Neural cell (in vitro differentiated cells): ENCODE results near the gene PLAAT4. TPM values are rescaled to one million over a fixed set of nuclear protein-coding genes. Genes with fewer than 3 reads are reported as not detected.
"Not testable (repeated sequence)": the region's sequence is repeated elsewhere in the genome, so short reads cannot be mapped to it uniquely, and the experiment has no call there.

Experiments
- H2AFZ ChIP-seq: fragments of 200-600, 300-800 bp; sonication (generic), shearing (Covaris generic); 2 replicates; pipeline ENCODE4 v1.6.0; 2014; ENCODE audit warnings: low read depth, mild to moderate bottlenecking, antibody characterized with exemption, low read length, moderate library complexity
- H3F3A ChIP-seq: fragments of 200-600 bp; shearing (Covaris generic); 2 replicates; pipeline ENCODE4 v1.6.1; 2016; ENCODE audit warnings: mild to moderate bottlenecking, moderate library complexity, mixed read lengths, antibody characterized with exemption, low read length; ENCODE audit not compliant: insufficient read depth, poor library complexity, severe bottlenecking
- H3K27ac ChIP-seq: fragments of 200-600, 300-800 bp; sonication (generic), shearing (Covaris generic); 2 replicates; pipeline ENCODE4 v1.5.1; 2014; ENCODE audit warnings: mild to moderate bottlenecking, low read length, moderate library complexity
- H3K27me3 ChIP-seq: fragments of 300-800, 200-600 bp; sonication (generic), shearing (Covaris generic); 2 replicates; pipeline ENCODE4 v1.6.0; 2014; ENCODE audit warnings: mild to moderate bottlenecking, low read depth, low read length, moderate library complexity; ENCODE audit not compliant: insufficient read depth
- H3K36me3 ChIP-seq: fragments of 300-800, 200-600 bp; sonication (generic), shearing (Covaris generic); 2 replicates; pipeline ENCODE4 v1.5.1; 2014; ENCODE audit warnings: mild to moderate bottlenecking, antibody characterized with exemption, low read length, moderate library complexity; ENCODE audit not compliant: insufficient read depth
- H3K4me2 ChIP-seq: fragments of 300-800, 200-600 bp; sonication (generic), shearing (Covaris generic); 2 replicates; pipeline ENCODE4 v1.6.0; 2014; ENCODE audit warnings: mild to moderate bottlenecking, low read length
- H3K4me3 ChIP-seq: fragments of 300-800, 200-600 bp; sonication (generic), shearing (Covaris generic); 2 replicates; pipeline ENCODE4 v1.5.1; 2014; ENCODE audit warnings: mild to moderate bottlenecking, low read length, moderate library complexity
- H3K79me2 ChIP-seq: fragments of 200-600 bp; shearing (Covaris generic); replicated peaks from 2 replicates; pipeline ENCODE4 v1.6.0; 2014; ENCODE audit warnings: mild to moderate bottlenecking, low read length, moderate library complexity; ENCODE audit not compliant: insufficient read depth
- H3K9ac ChIP-seq: fragments of 300-800, 200-600 bp; sonication (generic), shearing (Covaris generic); 2 replicates; pipeline ENCODE4 v1.6.1; 2016; ENCODE audit warnings: mild to moderate bottlenecking, low read length, mixed read lengths
- H3K9me2 ChIP-seq: fragments of 200-600 bp; shearing (Covaris generic); 2 replicates; pipeline ENCODE4 v1.6.1; 2016; ENCODE audit warnings: mild to moderate bottlenecking, low read length, mixed read lengths; ENCODE audit not compliant: insufficient read depth
- H3K9me3 ChIP-seq: fragments of 200-600, 300-800 bp; sonication (generic), shearing (Covaris generic); 2 replicates; pipeline ENCODE4 v1.6.1; 2016; ENCODE audit warnings: mild to moderate bottlenecking, mixed run types, low read length, moderate library complexity, mixed read lengths
- H4K20me1 ChIP-seq: fragments of 200-600 bp; shearing (Covaris generic); 2 replicates; pipeline ENCODE4 v1.6.1; 2016; ENCODE audit warnings: mild to moderate bottlenecking, mixed run types; ENCODE audit not compliant: insufficient read depth
- EP300 ChIP-seq: fragments of 450-650 bp; conservative IDR thresholded peaks from 2 replicates; pipeline ENCODE4 v1.6.1; 2014; ENCODE audit warnings: antibody characterized with exemption, mild to moderate bottlenecking, moderate library complexity; ENCODE audit not compliant: poor library complexity, severe bottlenecking
- EZH2 ChIP-seq: fragments of 200-600, 300-800 bp; shearing (Covaris generic), sonication (generic); IDR thresholded peaks from 2 replicates; pipeline ENCODE4 v1.6.1; 2014; ENCODE audit warnings: antibody characterized with exemption, low read length, borderline replicate concordance, mild to moderate bottlenecking; ENCODE audit not compliant: insufficient read depth, poor library complexity, severe bottlenecking
- MXI1 ChIP-seq: fragments of 450-650 bp; conservative IDR thresholded peaks from 2 replicates; pipeline ENCODE4 v1.6.1; 2014; ENCODE audit warnings: antibody characterized with exemption, mild to moderate bottlenecking; ENCODE audit not compliant: poor library complexity, severe bottlenecking
- POLR2AphosphoS5 ChIP-seq: IDR thresholded peaks from 2 replicates; pipeline ENCODE4 v1.6.1; 2012
- RAD21 ChIP-seq: fragments of 450-650 bp; conservative IDR thresholded peaks from 2 replicates; pipeline ENCODE4 v1.6.1; 2014; ENCODE audit warnings: antibody characterized with exemption, mild to moderate bottlenecking, moderate library complexity
- SMC3 ChIP-seq: fragments of 450-650 bp; conservative IDR thresholded peaks from 2 replicates; pipeline ENCODE4 v1.6.1; 2014; ENCODE audit warnings: antibody characterized with exemption, mild to moderate bottlenecking, moderate library complexity; ENCODE audit not compliant: poor library complexity
- TAF1 ChIP-seq: IDR thresholded peaks from 2 replicates; pipeline ENCODE4 v1.6.1; 2012; ENCODE audit warnings: low read depth
- polyA plus RNA-seq: library from polyadenylated mRNA; depleted of rRNA; stranded (reverse); fragments of >200 nt; gene quantifications from 2 replicates; pipeline ENCODE4 v1.2.3, GENCODE V29; 2014
- TF ChIP-seq, protein P1 (sequence below): IDR thresholded peaks from 2 replicates; pipeline ENCODE4 v1.6.1; 2012; ENCODE audit warnings: borderline replicate concordance
- TF ChIP-seq, protein P2 (sequence below): fragments of 450-650 bp; IDR thresholded peaks from 2 replicates; pipeline ENCODE4 v1.5.1; 2014; ENCODE audit warnings: antibody characterized with exemption, mild to moderate bottlenecking, moderate library complexity; ENCODE audit not compliant: poor library complexity, severe bottlenecking

PLAAT4 gene
- polyA plus RNA-seq, 1 donor from 2014 or later, result not detected

DNA sequence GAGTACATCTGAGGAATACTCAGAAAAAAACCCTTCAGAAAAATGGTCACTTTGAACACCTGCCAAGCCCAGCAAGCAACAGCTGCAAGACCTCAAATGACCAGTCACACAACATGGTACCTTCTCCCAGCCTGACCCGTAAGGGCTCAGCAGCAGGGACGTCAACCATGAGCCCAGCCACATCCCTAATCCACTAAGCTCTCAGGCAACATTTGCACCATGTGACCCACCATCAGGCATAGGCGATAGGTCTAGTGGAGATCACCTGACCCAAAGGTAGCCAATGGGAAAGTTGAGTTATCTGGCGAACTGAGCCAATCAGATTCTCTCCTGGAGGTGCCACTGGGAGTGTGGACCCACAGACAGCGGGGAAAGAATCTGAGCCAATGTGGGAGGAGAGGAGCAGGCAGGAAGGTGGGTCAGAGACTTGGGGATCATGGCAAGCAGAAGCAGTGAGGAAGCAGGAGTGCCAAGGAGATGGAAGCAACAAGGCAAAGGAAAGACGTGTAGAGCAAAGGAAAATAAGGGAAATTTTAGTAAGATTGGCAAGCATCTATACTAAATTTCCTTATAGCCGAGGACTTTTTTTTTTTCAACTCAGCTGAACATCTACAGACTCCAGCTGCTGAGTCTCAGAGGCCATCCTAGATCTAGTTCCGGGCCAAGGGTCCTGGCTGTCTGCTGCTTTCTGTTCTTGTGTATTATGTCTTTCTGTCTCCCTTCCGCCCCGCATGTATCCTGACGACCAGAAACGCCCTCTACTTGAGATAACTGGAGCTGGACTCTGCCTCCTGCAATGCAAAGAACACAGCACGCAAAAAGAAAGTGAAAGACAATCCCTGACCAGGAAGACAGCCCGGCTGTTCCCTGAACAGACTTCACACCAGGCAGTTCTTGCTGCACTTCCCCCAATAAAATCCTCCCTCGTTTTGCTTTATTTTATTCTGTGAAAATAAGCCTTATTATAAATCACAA, 37.6 kb downstream of the PLAAT4 start:
- Histone ChIP-seq H3K9ac (no peak overlapping the region), H3K4me2 (no peak overlapping the region), H3K27ac (no peak overlapping the region), H3F3A (no peaks in the 10 kb centered on the region), H4K20me1 (no peaks in the 10 kb centered on the region), H3K36me3 (no peaks in the 10 kb centered on the region), H2AFZ (no peak overlapping the region), H3K9me3 (no peaks in the 10 kb centered on the region), H3K79me2 (no peaks in the 10 kb centered on the region), H3K27me3 (no peaks in the 10 kb centered on the region), H3K4me3 (no peak overlapping the region), H3K9me2 (no peaks in the 10 kb centered on the region)
- TF ChIP-seq POLR2AphosphoS5, result no peak
- TF ChIP-seq TAF1, result no peak
- TF ChIP-seq, protein P1, sequence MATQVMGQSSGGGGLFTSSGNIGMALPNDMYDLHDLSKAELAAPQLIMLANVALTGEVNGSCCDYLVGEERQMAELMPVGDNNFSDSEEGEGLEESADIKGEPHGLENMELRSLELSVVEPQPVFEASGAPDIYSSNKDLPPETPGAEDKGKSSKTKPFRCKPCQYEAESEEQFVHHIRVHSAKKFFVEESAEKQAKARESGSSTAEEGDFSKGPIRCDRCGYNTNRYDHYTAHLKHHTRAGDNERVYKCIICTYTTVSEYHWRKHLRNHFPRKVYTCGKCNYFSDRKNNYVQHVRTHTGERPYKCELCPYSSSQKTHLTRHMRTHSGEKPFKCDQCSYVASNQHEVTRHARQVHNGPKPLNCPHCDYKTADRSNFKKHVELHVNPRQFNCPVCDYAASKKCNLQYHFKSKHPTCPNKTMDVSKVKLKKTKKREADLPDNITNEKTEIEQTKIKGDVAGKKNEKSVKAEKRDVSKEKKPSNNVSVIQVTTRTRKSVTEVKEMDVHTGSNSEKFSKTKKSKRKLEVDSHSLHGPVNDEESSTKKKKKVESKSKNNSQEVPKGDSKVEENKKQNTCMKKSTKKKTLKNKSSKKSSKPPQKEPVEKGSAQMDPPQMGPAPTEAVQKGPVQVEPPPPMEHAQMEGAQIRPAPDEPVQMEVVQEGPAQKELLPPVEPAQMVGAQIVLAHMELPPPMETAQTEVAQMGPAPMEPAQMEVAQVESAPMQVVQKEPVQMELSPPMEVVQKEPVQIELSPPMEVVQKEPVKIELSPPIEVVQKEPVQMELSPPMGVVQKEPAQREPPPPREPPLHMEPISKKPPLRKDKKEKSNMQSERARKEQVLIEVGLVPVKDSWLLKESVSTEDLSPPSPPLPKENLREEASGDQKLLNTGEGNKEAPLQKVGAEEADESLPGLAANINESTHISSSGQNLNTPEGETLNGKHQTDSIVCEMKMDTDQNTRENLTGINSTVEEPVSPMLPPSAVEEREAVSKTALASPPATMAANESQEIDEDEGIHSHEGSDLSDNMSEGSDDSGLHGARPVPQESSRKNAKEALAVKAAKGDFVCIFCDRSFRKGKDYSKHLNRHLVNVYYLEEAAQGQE, result no peak
- no peak for TF ChIP-seq SMC3
- no peak for TF ChIP-seq MXI1
- no peak for TF ChIP-seq RAD21
- TF ChIP-seq, protein P2, sequence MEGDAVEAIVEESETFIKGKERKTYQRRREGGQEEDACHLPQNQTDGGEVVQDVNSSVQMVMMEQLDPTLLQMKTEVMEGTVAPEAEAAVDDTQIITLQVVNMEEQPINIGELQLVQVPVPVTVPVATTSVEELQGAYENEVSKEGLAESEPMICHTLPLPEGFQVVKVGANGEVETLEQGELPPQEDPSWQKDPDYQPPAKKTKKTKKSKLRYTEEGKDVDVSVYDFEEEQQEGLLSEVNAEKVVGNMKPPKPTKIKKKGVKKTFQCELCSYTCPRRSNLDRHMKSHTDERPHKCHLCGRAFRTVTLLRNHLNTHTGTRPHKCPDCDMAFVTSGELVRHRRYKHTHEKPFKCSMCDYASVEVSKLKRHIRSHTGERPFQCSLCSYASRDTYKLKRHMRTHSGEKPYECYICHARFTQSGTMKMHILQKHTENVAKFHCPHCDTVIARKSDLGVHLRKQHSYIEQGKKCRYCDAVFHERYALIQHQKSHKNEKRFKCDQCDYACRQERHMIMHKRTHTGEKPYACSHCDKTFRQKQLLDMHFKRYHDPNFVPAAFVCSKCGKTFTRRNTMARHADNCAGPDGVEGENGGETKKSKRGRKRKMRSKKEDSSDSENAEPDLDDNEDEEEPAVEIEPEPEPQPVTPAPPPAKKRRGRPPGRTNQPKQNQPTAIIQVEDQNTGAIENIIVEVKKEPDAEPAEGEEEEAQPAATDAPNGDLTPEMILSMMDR, result no peak
- TF ChIP-seq EZH2, result no peak
- TF ChIP-seq EP300, result no peak

DNA sequence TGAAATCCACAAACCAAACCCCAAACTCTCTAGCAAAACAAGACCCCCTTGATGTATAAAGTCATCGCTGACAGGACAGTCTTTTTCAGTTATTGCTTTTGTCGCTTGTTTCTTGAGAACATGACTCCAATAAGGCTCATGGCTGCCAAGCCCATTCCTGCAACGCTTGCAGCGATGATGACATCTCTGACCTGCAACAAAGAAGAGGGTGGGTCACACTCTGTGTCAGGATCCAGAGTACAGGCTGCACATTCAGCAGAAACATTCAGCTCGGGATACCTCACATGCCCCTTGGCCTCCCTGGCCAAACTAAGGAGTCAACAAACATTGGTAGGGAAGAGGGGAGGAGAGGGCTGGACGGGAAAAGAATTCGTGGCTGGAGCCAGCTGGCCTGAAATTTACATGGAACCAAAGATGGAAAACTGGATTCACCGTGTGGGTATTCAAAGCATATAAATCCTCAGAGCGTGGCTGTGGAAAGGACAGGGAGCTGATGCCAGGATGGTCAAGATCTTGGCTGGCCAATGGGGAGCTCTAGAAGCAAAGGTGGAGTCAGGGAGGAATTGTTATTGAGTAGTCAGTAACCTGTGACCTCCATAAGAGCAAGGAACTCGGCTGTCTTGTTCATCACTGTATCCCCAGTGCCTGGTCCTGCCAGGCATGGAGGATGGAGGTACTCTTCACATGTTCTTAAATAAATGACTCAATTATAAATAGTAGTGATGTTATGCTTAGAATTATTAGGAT, 38.4 kb downstream of the PLAAT4 start:
- no peak overlapping the region for H3K9ac ChIP-seq
- H3K27ac ChIP-seq, result no peak overlapping the region
- H3K4me2 ChIP-seq, result no peak overlapping the region
- no peaks in the 10 kb centered on the region for H3F3A ChIP-seq
- H3K9me2 ChIP-seq, result no peaks in the 10 kb centered on the region
- H3K9me3 ChIP-seq, result no peaks in the 10 kb centered on the region
- H3K36me3 ChIP-seq, result no peaks in the 10 kb centered on the region
- no peak for TF ChIP-seq POLR2AphosphoS5
- TF ChIP-seq, protein P1, result no peak
- H3K27me3 ChIP-seq, result no peaks in the 10 kb centered on the region
- H4K20me1 ChIP-seq, result no peaks in the 10 kb centered on the region
- H3K79me2 ChIP-seq, result no peaks in the 10 kb centered on the region
- no peak overlapping the region for H3K4me3 ChIP-seq
- no peak overlapping the region for H2AFZ ChIP-seq

DNA sequence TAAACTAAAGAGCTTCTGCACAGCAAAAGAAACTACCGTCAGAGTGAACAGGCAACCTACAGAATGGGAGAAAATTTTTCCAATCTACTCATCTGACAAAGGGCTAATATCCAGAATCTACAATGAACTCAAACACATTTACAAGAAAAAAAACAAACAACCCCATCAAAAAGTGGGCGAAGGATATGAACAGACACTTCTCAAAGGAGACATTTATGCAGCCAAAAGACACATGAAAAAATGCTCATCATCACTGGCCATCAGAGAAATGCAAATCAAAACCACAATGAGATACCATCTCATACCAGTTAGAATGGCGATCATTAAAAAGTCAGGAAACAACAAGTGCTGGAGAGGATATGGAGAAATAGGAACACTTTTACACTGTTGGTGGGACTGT, 42.3 kb downstream of the PLAAT4 start:
- H3K9ac ChIP-seq, H2AFZ ChIP-seq, H3F3A ChIP-seq, H3K9me3 ChIP-seq, H3K79me2 ChIP-seq, H3K27me3 ChIP-seq, H3K4me3 ChIP-seq, H3K9me2 ChIP-seq, H3K27ac ChIP-seq, H3K4me2 ChIP-seq, H4K20me1 ChIP-seq, H3K36me3 ChIP-seq: not testable (repeated sequence)
